DND-41 (cell line): ENCODE measurements around the gene CLDN9.
A peak's percentile ranks its signal among the peaks of the same experiment; 100 is the strongest.

ENCODE experiments used
- ATAC-seq: fragments of 200-7000 bp; cut with Tn5 transposase; 3 replicates; pipeline ENCODE4 v1.9.1; 2021; ENCODE audit warnings: low read depth; ENCODE audit not compliant: insufficient read depth
- DNase-seq: peaks from one replicate; pipeline ENCODE4 v3.0.0-alpha.2; 2020
- H2AFZ ChIP-seq: 2 replicates; pipeline ENCODE4 v1.6.0; 2012; ENCODE audit warnings: low read depth, low read length
- H3K27ac ChIP-seq: 2 replicates; pipeline ENCODE4 v1.5.1; 2012; ENCODE audit warnings: low read length, inconsistent platforms
- H3K27me3 ChIP-seq: fragments of 200-600 bp; sonication (generic); 2 replicates; pipeline ENCODE4 v1.6.0; 2012; ENCODE audit warnings: low read length, mild to moderate bottlenecking, inconsistent platforms; ENCODE audit not compliant: insufficient read depth, poor library complexity
- H3K36me3 ChIP-seq: 2 replicates; pipeline ENCODE4 v1.5.1; 2012; ENCODE audit warnings: low read length, inconsistent platforms; ENCODE audit not compliant: insufficient read depth
- H3K4me1 ChIP-seq: 2 replicates; pipeline ENCODE4 v1.5.1; 2012; ENCODE audit warnings: mild to moderate bottlenecking, low read length; ENCODE audit not compliant: insufficient read depth
- H3K4me2 ChIP-seq: 2 replicates; pipeline ENCODE4 v1.6.0; 2012; ENCODE audit warnings: mild to moderate bottlenecking, moderate library complexity, low read length, inconsistent platforms; ENCODE audit not compliant: insufficient read depth
- H3K4me3 ChIP-seq, 2 experiments: fragments of 200-600 bp in 1 of 2; shearing (Covaris generic) in 1 of 2; 2 replicates each; pipeline ENCODE4 v1.5.1; 2012 to 2016; ENCODE audit warnings: inconsistent platforms in 2 of 2, low read length in 2 of 2, mild to moderate bottlenecking in 2 of 2, low read depth in 1 of 2, moderate library complexity in 1 of 2
- H3K79me2 ChIP-seq: 2 replicates; pipeline ENCODE4 v1.6.0; 2012; ENCODE audit warnings: low read length, inconsistent platforms; ENCODE audit not compliant: insufficient read depth
- H3K9ac ChIP-seq: 2 replicates; pipeline ENCODE4 v1.6.0; 2012; ENCODE audit warnings: low read depth, mild to moderate bottlenecking, inconsistent platforms, low read length, moderate library complexity
- H3K9me3 ChIP-seq: 2 replicates; pipeline ENCODE4 v1.5.1; 2012; ENCODE audit warnings: low read length, moderate library complexity, mild to moderate bottlenecking, inconsistent platforms; ENCODE audit not compliant: insufficient read depth, severe bottlenecking
- H4K20me1 ChIP-seq: 2 replicates; pipeline ENCODE4 v1.6.0; 2012; ENCODE audit warnings: low read length; ENCODE audit not compliant: insufficient read depth
- CTCF ChIP-seq: IDR thresholded peaks from 2 replicates; pipeline ENCODE4 v1.5.1; 2012; ENCODE audit warnings: borderline replicate concordance, low read length, moderate library complexity, mild to moderate bottlenecking; ENCODE audit not compliant: poor library complexity, severe bottlenecking; ENCODE audit errors: extremely low read depth
- EZH2 ChIP-seq: IDR thresholded peaks from 3 replicates; pipeline ENCODE4 v1.6.1; 2012; ENCODE audit warnings: borderline replicate concordance, low read depth, mild to moderate bottlenecking, moderate library complexity, low read length, inconsistent platforms; ENCODE audit not compliant: severe bottlenecking

CLDN9 gene

GRCh38 chr16:3020604-3021448, 8.1 kb downstream of the CLDN9 start:
- Histone ChIP-seq H3K27ac (peak overlapping the region; percentile 50), H2AFZ (peak overlapping the region; percentile 66), H3K4me3 (peak overlapping the region; percentile 46 to 61), H4K20me1 (peaks cover 13% of the 10 kb centered on the region), H3K36me3 (peaks cover 6% of the 10 kb centered on the region), H3K4me2 (peak overlapping the region; percentile 83), H3K9me3 (no peaks in the 10 kb centered on the region), H3K79me2 (peaks cover 12% of the 10 kb centered on the region), H3K27me3 (no peaks in the 10 kb centered on the region), H3K4me1 (peaks cover 60% of the 10 kb centered on the region), H3K9ac (peak overlapping the region; percentile 64)
- TF ChIP-seq CTCF, result no peak
- DNase-seq (no peak), ATAC-seq (no peak)

GRCh38 chr16:3021449-3022207, 8.9 kb downstream of the CLDN9 start:
- ATAC-seq (no peak), DNase-seq (peak; percentile 46)
- Histone ChIP-seq H2AFZ (no peak overlapping the region), H4K20me1 (peaks cover 16% of the 10 kb centered on the region), H3K4me1 (peaks cover 60% of the 10 kb centered on the region), H3K4me2 (peak overlapping the region; percentile 83), H3K36me3 (peaks cover 14% of the 10 kb centered on the region), H3K27ac (no peak overlapping the region), H3K79me2 (peaks cover 12% of the 10 kb centered on the region), H3K27me3 (no peaks in the 10 kb centered on the region), H3K9me3 (no peaks in the 10 kb centered on the region), H3K9ac (peak overlapping the region; percentile 64; the same call in 1 of the 2 replicates), H3K4me3 (no peak overlapping the region; a peak in 1 of 4 replicates)
- TF ChIP-seq CTCF (no peak), EZH2 (no peak)

GRCh38 chr16:3022208-3022683, 9.5 kb downstream of the CLDN9 start:
- TF ChIP-seq CTCF (no peak), EZH2 (no peak)
- H3K27ac ChIP-seq, result 0 out of 2 replicates have a peak overlapping the region, but pooled peaks have one; percentile 3
- no peak overlapping the region; the same call in 1 of the 2 replicates for H3K9ac ChIP-seq
- H3K27me3 ChIP-seq, result no peaks in the 10 kb centered on the region
- H3K36me3 ChIP-seq, result peaks cover 21% of the 10 kb centered on the region
- peak overlapping the region in 1 of 2 experiments; percentile 67; a peak in 1 of 4 replicates for H3K4me3 ChIP-seq
- peaks cover 22% of the 10 kb centered on the region for H4K20me1 ChIP-seq
- peak overlapping the region; percentile 81 for H3K4me2 ChIP-seq
- H2AFZ ChIP-seq, result no peak overlapping the region
- ATAC-seq (no peak), DNase-seq (peak; percentile 46)
- H3K9me3 ChIP-seq, result no peaks in the 10 kb centered on the region
- H3K79me2 ChIP-seq, result peaks cover 12% of the 10 kb centered on the region
- peaks cover 60% of the 10 kb centered on the region for H3K4me1 ChIP-seq
